ENCODE results near the gene PALM2AKAP2. TPM values are rescaled to one million over a fixed set of nuclear protein-coding genes. Genes with fewer than 3 reads are reported as not detected.

Gene PALM2AKAP2
- polyA plus RNA-seq, 2 of the 4 experiments (the other 2 are of a cell fraction) = 0.06 TPM; not detected in 1

- FAIRE-seq (peak; percentile 43), DNase-seq (ENCODE audit: low read depth in 1 of 2, low spot score in 1 of 2) (peak; percentile 59 to 85), ATAC-seq (peak; percentile 63 to 86; a peak in 5 of 6 replicates)
- Histone ChIP-seq H3K4me2 (no peak overlapping the region; the same call in 2 of the 3 replicates), H3K27ac (no peak overlapping the region), H3K4me3 (no peak overlapping the region), H3K4me1 (peaks cover 25% of the 10 kb centered on the region; the same call in 2 of the 3 replicates), H3K9me3 (no peaks in the 10 kb centered on the region)
- POLR2A ChIA-PET = interaction anchor here (0.9 kb wide), 1 partner anchor 244 kb away, joined by 3 read pairs; no protein-coding TSS in a partner anchor
- WGBS (ENCODE audit: missing lambda C conversion rate) = 5% methylated on average over 9 of the region's 9 CpGs
- no peak for TF ChIP-seq ZSCAN20 (CRISPR knock-in tag; IDR thresholded peaks at IDR 0.05)
- TF ChIP-seq ZNF302 (CRISPR knock-in tag; IDR thresholded peaks at IDR 0.05) = no peak
- no peak for TF ChIP-seq NPAS2 (CRISPR knock-in tag; IDR thresholded peaks at IDR 0.05; ENCODE audit: borderline replicate concordance)
- no peak for TF ChIP-seq USF2 (IDR thresholded peaks at IDR 0.05)
- TF ChIP-seq HDAC2 (IDR thresholded peaks at IDR 0.05) = no peak
- 0 out of 2 replicates have a peak, but pooled peaks have one; percentile 26 for TF ChIP-seq MAX (IDR thresholded peaks at IDR 0.05)
- no peak for TF ChIP-seq POLR2A (IDR thresholded peaks at IDR 0.05; ENCODE audit: low read length)
- TF ChIP-seq RAD21 (conservative IDR thresholded peaks at IDR 0.05 in 1 of 2, IDR thresholded peaks at IDR 0.05 in 1 of 2) = peak; percentile 70 to 73
- TF ChIP-seq RCOR1 (IDR thresholded peaks at IDR 0.05; ENCODE audit: low read depth, low read length) = no peak
- no peak for TF ChIP-seq HOXB13 (CRISPR knock-in tag; IDR thresholded peaks at IDR 0.05; ENCODE audit: low read depth)
- TF ChIP-seq HES2 (IDR thresholded peaks at IDR 0.05) = no peak
- TF ChIP-seq PHF8 (IDR thresholded peaks at IDR 0.05; ENCODE audit: borderline replicate concordance, low read depth) = no peak
- no peak for TF ChIP-seq ZC3H11A (IDR thresholded peaks at IDR 0.05)
- no peak for TF ChIP-seq RNF2 (IDR thresholded peaks at IDR 0.05; ENCODE audit: borderline replicate concordance, low read depth)
- no peak for TF ChIP-seq SREBF2 (IDR thresholded peaks at IDR 0.05)
- TF ChIP-seq E2F6 (IDR thresholded peaks at IDR 0.05; ENCODE audit: borderline replicate concordance, low read depth) = no peak
- peak; percentile 85 for TF ChIP-seq CTCF (IDR thresholded peaks at IDR 0.05)
- no peak for TF ChIP-seq TFCP2L1 (CRISPR knock-in tag; IDR thresholded peaks at IDR 0.05)
- TF ChIP-seq BHLHE40 (IDR thresholded peaks at IDR 0.05; ENCODE audit: low read depth, low read length) = no peak
- no peak for TF ChIP-seq NR3C1 (IDR thresholded peaks at IDR 0.05)
- TF ChIP-seq SMC3 (IDR thresholded peaks at IDR 0.05) = peak; percentile 64
- CTCF ChIA-PET = interaction anchor here (0.6 to 4.3 kb wide), 33 partner anchors 8 to 343 kb away, joined by 3 to 38 read pairs (median 3); partner anchors contain the start of gene PALM2AKAP2
These were observed 38.0 kb downstream of the PALM2AKAP2 start for GRCh38 chr9:109817846-109818472.

GRCh38 chr9:109821711-109822110, 41.7 kb downstream of the PALM2AKAP2 start:
- CTCF ChIA-PET = interaction anchor here (1.1 to 1.7 kb wide), 3 partner anchors 38 to 247 kb away, joined by 3 to 6 read pairs (median 5); no protein-coding TSS in a partner anchor
- 12% methylated on average over 1 of the region's 1 CpG for WGBS (ENCODE audit: missing lambda C conversion rate)
- ATAC-seq = no peak
- DNase-seq (ENCODE audit: low read depth in 1 of 2, low spot score in 1 of 2) = no peak
- Histone ChIP-seq H3K27ac (no peak overlapping the region), H3K4me2 (no peak overlapping the region), H3K9me3 (no peaks in the 10 kb centered on the region), H3K4me1 (peaks cover 11% of the 10 kb centered on the region; the same call in 2 of the 3 replicates), H3K4me3 (no peak overlapping the region)
- POLR2A ChIA-PET = no interaction called here
- no peak for FAIRE-seq
- TF ChIP-seq POLR2A (IDR thresholded peaks at IDR 0.05; ENCODE audit: low read length) (no peak), RCOR1 (IDR thresholded peaks at IDR 0.05; ENCODE audit: low read depth, low read length) (no peak), CHD2 (IDR thresholded peaks at IDR 0.05; ENCODE audit: low read length, partially characterized antibody) (no peak), KDM1A (IDR thresholded peaks at IDR 0.05; ENCODE audit: low read depth) (no peak), ZFP36 (IDR thresholded peaks at IDR 0.05; ENCODE audit: borderline replicate concordance, partially characterized antibody) (no peak), PBX3 (IDR thresholded peaks at IDR 0.05) (no peak), BCL3 (IDR thresholded peaks at IDR 0.05) (no peak), USF2 (IDR thresholded peaks at IDR 0.05) (no peak), TFCP2L1 (CRISPR knock-in tag; IDR thresholded peaks at IDR 0.05) (no peak), MYC (IDR thresholded peaks at IDR 0.05; ENCODE audit: borderline replicate concordance, low read length) (no peak), ATOH8 (CRISPR knock-in tag; IDR thresholded peaks at IDR 0.05; ENCODE audit: low read depth) (no peak), MAZ (IDR thresholded peaks at IDR 0.05; ENCODE audit: borderline replicate concordance, low read depth, low read length) (no peak)
